GM08714 (cell line): ENCODE results near the gene FADS6.

ENCODE experiments used
- H3K4me3 ChIP-seq: fragments of 200-500 bp; sonication (Bioruptor generic); 2 replicates; pipeline ENCODE4 v1.5.1; 2014; ENCODE audit warnings: mild to moderate bottlenecking, low read length, inconsistent platforms
- ZNF274 ChIP-seq: IDR thresholded peaks from 2 replicates; pipeline ENCODE4 v1.6.1; 2012; ENCODE audit warnings: mild to moderate bottlenecking, low read depth, low read length

Gene FADS6, protein sequence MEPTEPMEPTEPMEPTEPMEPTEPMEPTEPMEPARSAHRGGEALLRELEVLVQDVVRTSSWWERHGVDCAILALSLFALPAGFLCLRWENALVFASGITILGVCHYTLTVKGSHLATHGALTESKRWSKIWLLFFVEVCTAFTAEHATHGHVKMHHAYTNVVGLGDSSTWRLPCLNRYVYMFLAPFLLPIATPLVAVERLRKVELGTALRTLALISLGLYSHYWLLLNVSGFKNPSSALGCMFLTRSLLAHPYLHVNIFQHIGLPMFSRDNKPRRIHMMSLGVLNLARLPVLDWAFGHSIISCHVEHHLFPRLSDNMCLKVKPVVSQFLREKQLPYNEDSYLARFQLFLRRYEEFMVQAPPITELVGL

DNA sequence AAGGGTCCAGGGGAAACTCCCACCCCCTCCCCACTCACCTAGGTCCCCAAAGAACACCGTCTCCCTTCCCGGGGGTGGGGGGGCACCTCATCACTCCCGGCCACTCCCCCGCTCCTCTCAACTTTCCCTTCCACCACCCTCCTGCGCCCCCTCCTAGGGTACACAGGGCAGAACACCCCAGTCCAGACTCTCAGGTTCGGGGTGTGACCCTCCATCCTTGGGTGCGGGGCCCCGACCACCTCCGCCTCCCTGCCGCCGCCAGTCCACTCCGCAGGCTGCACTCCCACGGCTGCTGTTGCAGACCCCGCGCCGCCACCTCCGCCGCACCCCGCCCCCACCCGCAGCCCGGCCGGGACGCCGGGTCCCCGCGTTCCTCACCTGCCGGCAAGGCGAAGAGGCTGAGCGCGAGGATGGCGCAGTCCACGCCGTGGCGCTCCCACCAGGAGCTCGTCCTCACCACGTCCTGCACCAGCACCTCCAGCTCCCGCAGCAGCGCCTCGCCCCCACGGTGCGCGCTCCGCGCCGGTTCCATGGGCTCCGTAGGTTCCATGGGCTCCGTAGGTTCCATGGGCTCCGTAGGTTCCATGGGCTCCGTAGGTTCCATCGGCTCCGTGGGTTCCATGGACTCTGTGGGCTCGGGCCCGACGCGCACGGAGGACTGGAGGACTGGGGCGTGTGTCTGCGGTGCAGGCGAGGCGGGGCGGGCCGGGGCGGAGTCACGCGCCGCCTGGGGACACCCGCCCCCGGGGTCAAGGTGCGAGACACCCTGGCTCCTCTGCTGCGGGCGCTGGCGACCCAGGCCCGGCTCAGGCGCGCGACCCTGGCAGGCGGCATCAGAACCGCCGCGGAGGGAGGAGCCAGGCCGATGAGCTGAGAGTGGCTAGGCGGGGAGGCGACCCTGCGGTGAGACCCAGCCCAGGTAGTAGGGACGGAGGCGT is at the start of gene FADS6:
Gene FADS6 (minus strand): TSS at position 660 of the 938 bp plus-strand sequence. CDS start 38 bp downstream, at position 622.
- H3K4me3 ChIP-seq: no peak within 1 kb of the TSS
- TF ChIP-seq ZNF274: no peak

DNA sequence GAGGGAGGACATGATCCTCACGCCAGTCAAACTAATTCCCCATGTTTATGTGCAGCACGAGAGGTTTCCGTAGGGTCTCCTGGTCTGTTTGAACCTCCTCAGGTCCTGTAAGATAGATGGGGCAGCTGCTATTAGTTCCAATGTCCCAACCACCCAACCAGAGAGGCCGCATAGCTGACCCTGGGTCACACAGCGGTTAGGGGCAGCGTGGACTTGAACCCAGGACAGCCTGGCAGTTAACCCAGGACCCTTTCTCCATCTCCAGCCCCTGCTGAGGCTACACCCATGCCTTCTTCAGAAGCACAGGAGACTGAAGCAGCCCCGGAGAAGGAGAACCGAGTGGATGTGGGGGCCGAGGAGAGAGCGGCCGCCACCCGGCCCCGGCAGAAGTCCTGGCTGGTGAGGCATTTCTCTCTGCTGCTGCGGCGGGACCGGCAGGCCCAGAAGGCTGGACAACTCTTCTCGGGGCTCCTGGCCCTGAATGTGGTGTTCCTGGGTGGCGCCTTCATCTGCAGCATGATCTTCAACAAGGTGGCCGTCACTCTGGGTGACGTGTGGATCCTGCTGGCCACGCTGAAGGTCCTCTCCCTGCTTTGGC is 47.8 kb upstream of the FADS6 start:
- H3K4me3 ChIP-seq: no peak overlapping the region
- TF ChIP-seq ZNF274: no peak

DNA sequence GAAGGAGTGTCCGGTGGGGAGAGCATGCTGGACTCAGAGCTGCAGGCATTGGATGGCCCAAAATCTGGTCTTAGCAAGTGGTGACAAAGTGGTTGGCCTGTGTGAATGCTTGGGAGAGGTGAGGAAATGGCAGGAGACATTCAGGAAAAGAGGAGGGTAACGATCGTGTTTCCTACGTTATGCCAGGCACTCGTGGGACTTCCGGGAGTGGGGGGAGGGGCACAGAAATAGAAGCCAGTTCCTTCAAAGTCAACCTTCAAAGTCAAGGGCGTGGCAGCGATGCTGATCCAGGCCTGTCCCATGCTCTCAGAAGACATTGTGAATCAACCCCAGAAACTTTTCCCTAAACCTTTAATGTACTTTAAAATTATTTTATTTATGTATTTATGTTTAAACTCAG is 46.1 kb upstream of the FADS6 start:
- no peak overlapping the region for H3K4me3 ChIP-seq
- no peak for TF ChIP-seq ZNF274

DNA sequence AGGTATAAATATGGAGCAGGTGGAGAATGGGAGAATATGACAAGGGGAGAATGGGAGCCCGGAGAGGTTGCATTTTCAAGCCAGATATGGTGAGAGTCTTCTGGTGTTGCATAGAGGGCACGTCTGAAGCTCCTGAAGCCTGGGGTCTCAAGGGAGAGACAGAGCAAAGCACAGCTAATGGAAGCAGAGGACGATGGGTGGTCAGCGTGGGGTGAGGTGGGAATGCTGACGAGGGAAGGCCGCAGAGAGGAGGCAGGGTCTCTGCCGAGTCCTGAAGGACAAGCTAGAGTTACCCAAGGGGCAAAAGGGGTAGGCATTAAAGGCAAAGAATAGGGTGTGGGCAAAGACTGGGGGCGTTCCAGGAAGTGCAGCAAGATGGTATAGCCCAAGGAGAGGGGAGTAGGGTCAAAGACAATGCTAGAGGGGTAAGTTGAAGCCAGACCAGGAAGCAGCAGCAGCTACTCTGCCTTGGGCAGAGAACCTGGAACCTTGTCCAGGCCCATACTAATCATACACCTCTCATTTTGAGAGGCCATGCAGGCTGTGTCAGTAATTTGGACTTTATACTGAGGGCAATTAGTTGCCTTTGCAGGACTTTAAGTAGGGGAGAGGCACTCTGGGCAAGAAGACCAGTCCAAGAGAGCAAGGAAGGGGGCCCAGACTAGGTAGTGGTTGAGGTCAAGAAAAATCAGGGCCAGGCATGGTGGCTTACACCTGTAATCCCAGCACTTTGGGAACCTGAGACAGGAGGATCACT is 44.9 kb upstream of the FADS6 start:
- TF ChIP-seq ZNF274: no peak
- no peak overlapping the region for H3K4me3 ChIP-seq

DNA sequence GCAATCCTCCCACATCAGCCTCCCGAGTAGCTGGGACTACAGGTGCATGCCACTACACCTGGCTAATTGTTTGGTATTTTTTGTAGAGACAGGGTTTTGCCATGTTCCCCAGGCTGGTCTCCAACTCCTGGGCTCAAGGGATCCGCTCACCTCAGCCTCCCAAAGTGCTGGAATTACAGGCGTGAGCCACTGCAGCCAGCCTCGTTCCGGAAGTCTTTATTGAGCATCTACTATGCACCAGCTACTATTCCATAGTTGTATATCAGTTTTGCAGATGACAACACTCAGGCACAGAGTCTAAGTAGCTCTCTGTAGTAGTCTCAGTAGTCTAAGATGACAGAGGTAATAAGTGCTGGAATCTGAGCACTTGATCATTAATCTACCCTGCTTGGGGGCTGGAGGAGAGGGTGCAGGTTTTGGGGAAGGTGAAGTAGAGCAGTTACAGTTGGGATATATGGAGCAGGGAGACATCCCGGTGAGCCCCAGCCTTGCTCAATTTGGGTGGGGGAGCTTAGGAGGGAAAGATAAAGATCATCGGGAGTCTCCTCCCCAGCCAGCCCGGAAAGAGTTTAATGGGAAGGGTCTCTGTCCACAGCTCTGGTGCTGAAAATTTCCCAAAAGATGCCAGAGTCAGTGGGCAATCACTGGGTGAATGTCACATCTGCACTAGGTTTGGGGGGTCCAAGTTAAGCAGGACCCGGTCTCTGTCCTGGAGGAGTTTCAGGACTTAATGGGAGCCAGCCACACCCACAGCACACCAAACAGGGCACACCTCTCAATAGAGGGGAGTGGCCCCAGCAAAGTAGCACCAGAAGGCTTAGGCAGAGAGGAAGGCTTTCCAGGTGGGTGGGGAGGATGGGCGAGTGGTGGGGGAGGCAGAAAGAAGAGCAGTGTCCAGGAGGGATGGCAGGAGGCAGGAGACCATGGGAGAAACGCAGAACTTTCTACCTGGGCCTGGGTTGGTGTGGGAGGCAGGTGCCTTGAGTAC is 43.9 kb upstream of the FADS6 start:
- H3K4me3 ChIP-seq: no peak overlapping the region
- no peak for TF ChIP-seq ZNF274

DNA sequence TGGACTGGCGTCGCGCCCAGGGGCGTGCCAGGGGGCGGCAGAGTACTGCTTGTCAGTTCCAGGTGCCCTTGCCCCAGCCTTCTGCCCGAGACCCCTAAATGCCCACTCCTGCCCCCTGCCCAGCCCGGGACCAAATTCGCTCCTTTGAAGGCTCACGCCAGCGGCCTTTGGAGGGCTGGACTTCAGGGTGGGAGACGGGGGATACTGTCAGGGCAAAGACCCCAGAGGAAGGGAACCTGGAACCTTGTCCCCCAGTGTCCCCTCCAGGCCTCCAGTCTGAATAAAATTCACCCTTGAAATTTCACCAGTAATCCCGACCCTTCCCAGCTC is 43.0 kb upstream of the FADS6 start:
- no peak overlapping the region for H3K4me3 ChIP-seq
- TF ChIP-seq ZNF274: no peak

DNA sequence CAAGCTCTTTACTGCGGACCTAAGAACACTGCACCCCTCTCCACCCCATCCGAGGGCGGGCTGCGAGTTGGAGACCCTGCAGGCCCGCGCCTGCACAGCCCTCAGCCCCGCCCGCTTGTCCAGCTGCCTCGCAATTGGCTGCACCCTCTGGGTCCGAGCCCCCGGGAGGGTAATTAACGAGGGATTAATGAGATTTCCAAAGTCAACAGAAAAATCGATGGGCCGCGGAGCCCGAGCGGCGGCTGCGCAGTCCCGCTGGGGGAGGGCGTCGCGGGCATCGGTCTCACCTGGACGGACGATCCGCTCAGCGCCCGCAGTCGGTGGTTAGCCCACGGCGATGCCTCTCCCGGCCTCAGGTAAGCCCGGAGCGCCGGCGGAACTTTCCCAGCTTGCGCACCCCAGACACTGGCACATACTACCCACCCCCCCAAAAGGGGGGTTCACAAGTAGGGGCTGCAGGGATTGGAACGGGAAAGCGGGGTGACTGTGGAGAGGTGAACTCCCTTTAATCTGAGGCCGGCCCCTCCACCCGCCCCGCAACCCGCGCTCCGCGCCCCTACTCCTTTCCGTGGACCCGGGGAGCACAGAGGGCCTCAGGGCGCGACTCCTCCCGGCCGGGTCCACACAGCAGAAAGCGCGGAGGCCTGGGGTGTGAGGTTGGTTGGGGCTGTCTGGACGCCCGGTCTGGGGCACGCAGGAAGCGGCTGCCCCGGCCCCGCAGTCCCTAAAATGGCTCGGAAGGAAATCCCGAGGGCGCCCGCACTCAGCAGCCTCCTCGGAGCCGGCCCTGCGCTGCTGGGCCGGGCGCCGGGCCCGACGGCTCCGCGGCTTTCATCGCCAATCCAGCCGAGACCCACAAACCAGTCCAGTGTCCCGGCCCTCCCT is 42.4 kb upstream of the FADS6 start, which contains the start of gene OTOP3:
Gene OTOP3 (plus strand): TSS at position 314 of the 885 bp plus-strand sequence. CDS start 24 bp downstream, at position 338.
- TF ChIP-seq ZNF274: no peak
- no peak within 1 kb of the TSS for H3K4me3 ChIP-seq

DNA sequence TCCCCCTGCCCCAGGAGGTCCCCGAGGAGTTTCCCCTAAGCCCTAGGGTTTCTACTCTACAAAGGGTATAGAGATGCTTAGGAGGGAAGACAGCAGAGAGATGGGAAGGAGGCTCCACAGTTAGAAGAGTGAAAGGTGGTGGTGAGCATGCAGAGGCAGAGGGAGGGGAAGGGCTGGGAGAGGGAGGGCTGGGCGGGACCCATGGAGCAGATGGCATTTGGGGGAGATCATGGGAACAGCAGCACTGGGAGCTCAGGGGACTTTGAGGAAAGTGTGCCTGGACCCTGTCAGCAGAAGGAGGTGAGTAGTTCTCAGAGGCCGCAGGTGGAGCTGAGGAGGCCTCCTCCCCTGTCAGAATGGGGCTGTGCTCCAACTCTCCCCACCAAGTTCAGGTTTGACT is 41.6 kb upstream of the FADS6 start:
- H3K4me3 ChIP-seq: no peak overlapping the region
- TF ChIP-seq ZNF274: no peak

DNA sequence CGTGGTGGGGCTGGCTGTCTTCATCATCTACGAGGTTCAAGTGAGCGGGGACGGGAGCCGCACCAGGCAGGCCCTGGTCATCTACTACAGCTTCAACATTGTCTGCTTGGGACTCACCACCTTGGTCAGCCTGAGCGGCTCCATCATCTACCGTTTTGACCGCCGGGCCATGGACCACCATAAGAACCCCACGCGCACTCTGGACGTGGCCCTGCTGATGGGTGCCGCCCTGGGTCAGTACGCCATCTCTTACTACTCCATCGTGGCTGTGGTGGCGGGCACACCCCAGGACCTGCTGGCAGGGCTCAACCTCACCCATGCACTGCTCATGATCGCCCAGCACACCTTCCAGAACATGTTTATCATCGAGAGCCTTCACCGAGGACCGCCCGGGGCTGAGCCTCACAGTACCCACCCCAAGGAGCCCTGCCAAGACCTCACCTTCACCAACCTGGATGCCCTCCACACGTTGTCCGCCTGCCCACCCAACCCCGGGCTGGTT is 37.2 kb upstream of the FADS6 start:
- H3K4me3 ChIP-seq: no peak overlapping the region
- no peak for TF ChIP-seq ZNF274

DNA sequence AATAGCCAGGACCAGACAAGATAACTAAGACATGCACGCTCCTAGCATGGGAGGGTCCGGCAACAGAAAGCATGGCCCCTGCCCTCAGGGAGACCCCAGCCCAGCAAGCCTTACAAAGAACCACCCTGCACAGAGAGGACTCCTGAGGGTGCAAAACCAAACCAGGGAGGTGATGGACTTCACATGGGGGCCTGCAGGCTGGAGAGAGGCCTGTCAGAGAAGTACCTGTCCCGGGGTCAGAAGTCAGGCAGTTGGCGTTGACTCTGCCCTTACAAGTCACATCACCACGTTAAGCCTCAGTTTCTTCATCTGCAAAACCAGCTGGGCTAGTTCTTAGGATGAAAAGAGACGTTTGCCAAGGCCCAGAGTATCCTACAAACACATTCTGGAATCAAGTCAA is 35.4 kb upstream of the FADS6 start:
- no peak for TF ChIP-seq ZNF274
- no peak overlapping the region for H3K4me3 ChIP-seq

DNA sequence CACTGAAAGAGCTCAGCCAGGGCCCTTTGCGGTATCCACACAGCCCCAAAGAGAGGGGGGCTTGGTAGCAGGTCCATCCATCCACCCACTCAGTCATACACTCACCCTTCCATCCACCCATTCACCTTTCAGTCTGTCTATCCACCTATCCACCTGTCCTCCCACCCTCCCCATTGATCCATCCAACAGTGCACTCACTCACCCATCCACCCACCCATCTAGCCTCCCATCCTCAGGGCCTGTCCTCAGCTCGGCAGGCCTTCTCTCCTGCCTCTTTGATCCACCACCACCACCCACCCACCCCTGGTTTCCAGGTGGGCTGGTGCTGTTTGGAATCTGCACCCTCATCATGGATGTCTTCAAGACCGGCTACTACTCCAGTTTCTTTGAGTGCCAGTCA is 31.8 kb upstream of the FADS6 start:
- TF ChIP-seq ZNF274: no peak
- no peak overlapping the region for H3K4me3 ChIP-seq
